SK-N-SH treated with all-trans-retinoic acid at 6 μM for 48 hours (cell line): ENCODE measurements around the gene NHSL2.

Experiments used
- ATAC-seq: fragments of 200-7000 bp; cut with Tn5 transposase; 3 replicates; pipeline ENCODE4 v1.9.1; 2020; ENCODE audit warnings: mild to moderate bottlenecking, moderate library complexity
- ARNTL ChIP-seq: fragments of 450-650 bp; formaldehyde crosslinking; IDR thresholded peaks from 2 replicates; pipeline ENCODE4 v1.5.0; 2020; ENCODE audit warnings: low read depth, mild to moderate bottlenecking, moderate library complexity, borderline replicate concordance
- CSRNP3 ChIP-seq: fragments of 250-450 bp; sonication (Bioruptor Pico); IDR thresholded peaks from 2 replicates; pipeline ENCODE4 v1.5.1; 2021; ENCODE audit warnings: mild to moderate bottlenecking, moderate library complexity
- GLIS3 ChIP-seq: fragments of 250-450 bp; sonication (Bioruptor Pico); IDR thresholded peaks from 2 replicates; pipeline ENCODE4 v1.5.0; 2020; ENCODE audit warnings: mild to moderate bottlenecking, moderate library complexity
- ISL1 ChIP-seq: fragments of 250-450 bp; sonication (Bioruptor Pico); IDR thresholded peaks from 2 replicates; pipeline ENCODE4 v2.1.2; 2022; ENCODE audit warnings: mild to moderate bottlenecking, moderate library complexity
- OSR1 ChIP-seq: fragments of 250-450 bp; sonication (Bioruptor Pico); IDR thresholded peaks from 2 replicates; pipeline ENCODE4 v1.8.0; 2022; ENCODE audit warnings: moderate library complexity, mild to moderate bottlenecking, inconsistent platforms
- PATZ1 ChIP-seq: fragments of 250-450 bp; sonication (Bioruptor Pico); IDR thresholded peaks from 2 replicates; pipeline ENCODE4 v1.8.0; 2020; ENCODE audit warnings: mild to moderate bottlenecking, moderate library complexity, borderline replicate concordance
- POU6F1 ChIP-seq: fragments of 250-450 bp; sonication (Bioruptor Pico); IDR thresholded peaks from 2 replicates; pipeline ENCODE4 v1.8.0; 2021; ENCODE audit warnings: low read depth, mild to moderate bottlenecking, moderate library complexity, borderline replicate concordance
- RARB ChIP-seq: fragments of 250-450 bp; sonication (Bioruptor Pico); IDR thresholded peaks from 2 replicates; pipeline ENCODE4 v1.8.0; 2021; ENCODE audit warnings: mild to moderate bottlenecking, moderate library complexity
- SNAI2 ChIP-seq: fragments of 250-450 bp; sonication (Bioruptor Pico); IDR thresholded peaks from 2 replicates; pipeline ENCODE4 v1.5.0; 2020; ENCODE audit warnings: mild to moderate bottlenecking, moderate library complexity
- TCF4 ChIP-seq: fragments of 250-450 bp; sonication (Bioruptor Pico); IDR thresholded peaks from 2 replicates; pipeline ENCODE4 v1.8.0; 2021; ENCODE audit warnings: mild to moderate bottlenecking, moderate library complexity, borderline replicate concordance
- TSHZ2 ChIP-seq: fragments of 250-450 bp; sonication (Bioruptor Pico); IDR thresholded peaks from 2 replicates; pipeline ENCODE4 v1.5.0; 2020; ENCODE audit warnings: mild to moderate bottlenecking, moderate library complexity
- ZC3H10 ChIP-seq: fragments of 250-450 bp; sonication (Bioruptor Pico); IDR thresholded peaks from 2 replicates; pipeline ENCODE4 v1.5.1; 2021; ENCODE audit warnings: mild to moderate bottlenecking, moderate library complexity
- ZFP3 ChIP-seq: fragments of 250-450 bp; sonication (Bioruptor Pico); IDR thresholded peaks from 2 replicates; pipeline ENCODE4 v1.5.0; 2020; ENCODE audit warnings: mild to moderate bottlenecking, moderate library complexity
- ZFP30 ChIP-seq: fragments of 450-650 bp; formaldehyde crosslinking; IDR thresholded peaks from 2 replicates; pipeline ENCODE4 v1.5.0; 2022; ENCODE audit warnings: mild to moderate bottlenecking, moderate library complexity
- ZNF70 ChIP-seq: fragments of 450-650 bp; formaldehyde crosslinking; IDR thresholded peaks from 2 replicates; pipeline ENCODE4 v1.5.0; 2020; ENCODE audit warnings: mild to moderate bottlenecking, moderate library complexity
- ZNF8 ChIP-seq: fragments of 450-650 bp; formaldehyde crosslinking; IDR thresholded peaks from 2 replicates; pipeline ENCODE4 v1.5.0; 2020; ENCODE audit warnings: mild to moderate bottlenecking, moderate library complexity

Gene NHSL2

GRCh38 chrX:72021975-72022374, 111.3 kb downstream of the NHSL2 start (continued):
- TF ChIP-seq TCF4 (CRISPR knock-in tag): no peak
- no peak for TF ChIP-seq GLIS3 (CRISPR knock-in tag)
- no peak for TF ChIP-seq CSRNP3 (CRISPR knock-in tag)
- TF ChIP-seq ZNF70 (CRISPR knock-in tag): no peak
- no peak for TF ChIP-seq ZFP3 (CRISPR knock-in tag)

GRCh38 chrX:72023071-72023470, 112.4 kb downstream of the NHSL2 start:
- no peak for ATAC-seq

More at GRCh38 chrX:72023071-72023470, 112.4 kb downstream of the NHSL2 start:
- TF ChIP-seq CSRNP3 (CRISPR knock-in tag) (no peak), RARB (CRISPR knock-in tag) (no peak), ZNF8 (CRISPR knock-in tag) (no peak), TCF4 (CRISPR knock-in tag) (no peak), ZC3H10 (CRISPR knock-in tag) (no peak), ZFP30 (CRISPR knock-in tag) (no peak), SNAI2 (CRISPR knock-in tag) (no peak), ARNTL (CRISPR knock-in tag) (no peak), PATZ1 (no peak), OSR1 (CRISPR knock-in tag) (no peak), TSHZ2 (no peak), ISL1 (CRISPR knock-in tag) (no peak), ZFP3 (CRISPR knock-in tag) (no peak), POU6F1 (no peak)
